Fibroblast of villous mesenchyme (primary cell): ENCODE measurements around the gene GPR160. TPM values are rescaled to one million over a fixed set of nuclear protein-coding genes. Genes with fewer than 3 reads are reported as not detected.
A peak's percentile ranks its signal among the peaks of the same experiment; 100 is the strongest.

Experiments
- DNase-seq: peaks from one replicate; pipeline ENCODE4 v3.0.0-alpha.2; 2010; ENCODE audit warnings: low read depth
- H3K4me3 ChIP-seq: 2 replicates; pipeline ENCODE4 v1.5.1; 2011; ENCODE audit warnings: low read depth, mild to moderate bottlenecking, low read length
- total RNA-seq: library from RNA; depleted of rRNA; stranded (reverse); fragments of >200 nt; gene quantifications from 2 replicates; pipeline ENCODE4 v1.2.3, GENCODE V29; 2012
- TF ChIP-seq, protein P1 (sequence below): IDR thresholded peaks from 2 replicates; pipeline ENCODE4 v1.5.1; 2012; ENCODE audit warnings: low read depth, mild to moderate bottlenecking, low read length; ENCODE audit not compliant: insufficient read depth

Gene GPR160
- total RNA-seq, 1 donor, result 0.43 TPM

DNA sequence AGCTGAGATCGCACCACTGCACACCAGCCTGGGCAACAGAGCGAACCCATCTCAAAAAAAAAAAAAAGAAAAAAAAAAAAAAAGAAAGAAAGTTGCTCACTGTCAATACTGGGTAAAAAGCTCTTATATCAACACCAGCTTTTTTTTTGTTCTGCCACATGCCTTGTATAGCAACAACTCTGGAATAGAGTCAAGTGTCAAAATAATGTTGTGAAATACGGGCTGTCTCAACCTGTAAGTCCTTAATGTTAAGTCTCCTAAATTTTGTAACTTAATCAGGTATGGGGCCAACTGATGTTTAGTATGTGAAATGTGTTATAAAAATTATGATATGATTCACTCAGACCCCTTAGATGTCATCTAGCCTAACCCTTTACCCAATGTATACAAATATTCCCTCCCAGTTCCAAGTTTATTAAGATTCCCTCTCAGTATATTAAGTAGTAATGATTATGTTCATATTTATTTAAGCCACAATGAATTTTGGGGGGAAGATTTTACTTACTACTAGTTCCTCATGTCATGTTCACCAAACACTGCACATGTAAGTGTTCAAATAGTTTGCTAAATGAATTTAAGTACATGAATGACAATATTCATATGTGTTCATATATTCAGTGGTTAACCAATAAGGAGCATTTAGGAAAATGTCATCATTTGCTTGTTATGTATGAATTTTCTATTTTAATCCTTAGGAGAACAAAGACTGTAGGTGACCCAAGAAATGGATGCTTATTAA, 52.2 kb downstream of the GPR160 start:
- no peak for DNase-seq
- H3K4me3 ChIP-seq, result no peak overlapping the region
- TF ChIP-seq, protein P1, sequence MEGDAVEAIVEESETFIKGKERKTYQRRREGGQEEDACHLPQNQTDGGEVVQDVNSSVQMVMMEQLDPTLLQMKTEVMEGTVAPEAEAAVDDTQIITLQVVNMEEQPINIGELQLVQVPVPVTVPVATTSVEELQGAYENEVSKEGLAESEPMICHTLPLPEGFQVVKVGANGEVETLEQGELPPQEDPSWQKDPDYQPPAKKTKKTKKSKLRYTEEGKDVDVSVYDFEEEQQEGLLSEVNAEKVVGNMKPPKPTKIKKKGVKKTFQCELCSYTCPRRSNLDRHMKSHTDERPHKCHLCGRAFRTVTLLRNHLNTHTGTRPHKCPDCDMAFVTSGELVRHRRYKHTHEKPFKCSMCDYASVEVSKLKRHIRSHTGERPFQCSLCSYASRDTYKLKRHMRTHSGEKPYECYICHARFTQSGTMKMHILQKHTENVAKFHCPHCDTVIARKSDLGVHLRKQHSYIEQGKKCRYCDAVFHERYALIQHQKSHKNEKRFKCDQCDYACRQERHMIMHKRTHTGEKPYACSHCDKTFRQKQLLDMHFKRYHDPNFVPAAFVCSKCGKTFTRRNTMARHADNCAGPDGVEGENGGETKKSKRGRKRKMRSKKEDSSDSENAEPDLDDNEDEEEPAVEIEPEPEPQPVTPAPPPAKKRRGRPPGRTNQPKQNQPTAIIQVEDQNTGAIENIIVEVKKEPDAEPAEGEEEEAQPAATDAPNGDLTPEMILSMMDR, result no peak

DNA sequence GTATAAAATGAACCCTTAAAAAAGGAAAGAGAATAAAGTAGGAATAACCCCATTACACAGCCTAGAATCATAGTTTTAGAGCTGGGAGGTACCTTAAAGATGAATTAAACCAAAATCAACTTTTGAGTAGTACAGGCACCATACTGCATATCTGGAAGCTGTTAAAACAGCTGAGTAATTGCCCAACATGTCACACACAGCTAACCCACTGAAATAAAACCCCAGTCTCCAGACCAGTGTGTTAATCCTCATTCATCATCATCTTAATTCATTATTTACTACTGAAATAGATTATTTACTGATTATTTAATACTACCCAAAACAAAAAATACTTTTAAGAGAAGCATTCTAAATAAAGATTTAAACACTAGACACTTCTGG, 52.8 kb downstream of the GPR160 start:
- no peak overlapping the region for H3K4me3 ChIP-seq
- peak; percentile 36 for DNase-seq
- TF ChIP-seq, protein P1, result no peak

GRCh38 chr3:170092907-170093306, 55.1 kb downstream of the GPR160 start:
- TF ChIP-seq, protein P1, result no peak
- no peak overlapping the region for H3K4me3 ChIP-seq
- no peak for DNase-seq

DNA sequence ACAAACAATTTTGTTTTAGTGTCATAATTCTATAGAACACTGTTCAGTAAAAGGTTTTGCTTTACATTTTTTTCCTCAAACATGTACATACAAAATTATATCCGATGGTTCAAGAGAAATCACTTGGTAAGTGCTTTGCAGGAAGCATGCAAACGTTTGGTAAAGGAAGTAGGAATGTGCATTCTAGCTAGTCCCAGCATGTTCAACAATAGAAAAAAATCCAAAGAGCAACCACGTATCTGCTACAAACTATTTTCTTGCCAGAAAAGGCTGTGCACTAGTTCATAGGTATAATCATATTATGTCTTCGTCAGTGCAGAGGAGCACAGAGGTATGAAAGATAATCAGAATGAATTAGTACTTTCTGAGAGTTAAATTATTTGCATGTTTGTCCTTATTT, 58.0 kb downstream of the GPR160 start:
- no peak overlapping the region for H3K4me3 ChIP-seq
- DNase-seq, result no peak
- TF ChIP-seq, protein P1, result no peak

DNA sequence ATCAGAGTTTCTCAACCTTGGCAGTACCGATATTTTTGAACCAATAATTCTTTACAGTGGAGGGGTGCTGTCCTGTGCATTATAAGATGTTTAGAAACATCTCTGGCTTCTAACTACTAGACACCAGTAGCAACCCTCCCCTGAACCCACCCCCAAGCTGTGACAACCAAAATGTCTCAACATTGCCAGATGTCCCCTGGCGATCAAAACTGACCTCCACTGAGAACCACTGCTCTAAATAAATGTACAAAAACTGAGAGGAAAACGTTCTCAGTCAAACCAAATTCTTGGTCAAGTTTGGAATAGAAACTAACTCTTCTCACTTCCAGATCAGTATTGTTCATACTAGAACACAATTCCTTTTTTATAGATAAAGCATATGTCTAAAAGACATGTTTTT, 58.5 kb downstream of the GPR160 start:
- H3K4me3 ChIP-seq, result no peak overlapping the region
- TF ChIP-seq, protein P1, result no peak
- DNase-seq, result no peak

DNA sequence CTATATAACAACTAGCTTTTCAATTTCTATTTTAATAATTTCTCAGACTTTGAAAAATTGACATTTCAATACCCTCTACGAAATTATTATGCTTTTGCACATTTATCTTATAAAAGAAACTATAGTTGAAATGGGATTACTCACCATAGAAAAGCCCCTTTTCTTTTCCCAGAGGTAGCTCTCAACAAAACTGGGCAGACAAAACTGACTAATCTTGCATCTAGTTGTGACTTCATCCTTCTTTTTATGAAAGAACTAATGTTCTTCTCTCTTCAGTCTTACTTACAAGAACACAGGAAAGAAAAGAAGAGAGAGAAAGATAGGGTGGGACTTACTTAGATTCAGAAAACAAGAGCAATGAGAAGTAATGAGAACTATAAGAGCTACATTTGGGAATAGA, 61.0 kb downstream of the GPR160 start:
- TF ChIP-seq, protein P1, result no peak
- no peak for DNase-seq
- H3K4me3 ChIP-seq, result no peak overlapping the region

GRCh38 chr3:170100944-170101343, 63.1 kb downstream of the GPR160 start:
- no peak for DNase-seq
- TF ChIP-seq, protein P1, result no peak
- H3K4me3 ChIP-seq, result no peak overlapping the region
